ENCODE measurements around the gene SULT4A1.

The SULT4A1 gene

GRCh38 chr22:43843783-43844530 lies 18.4 kb downstream of the SULT4A1 start:
- DNase-seq = no peak

GRCh38 chr22:43841742-43842141 lies 20.6 kb downstream of the SULT4A1 start:
- DNase-seq = no peak

GRCh38 chr22:43840851-43841250 lies 21.5 kb downstream of the SULT4A1 start:
- DNase-seq = no peak

- no peak for DNase-seq
Observed at GRCh38 chr22:43840431-43840830, 21.9 kb downstream of the SULT4A1 start.

- no peak for DNase-seq
Observed at GRCh38 chr22:43839781-43840180, 22.5 kb downstream of the SULT4A1 start.

GRCh38 chr22:43838571-43839307 lies 23.6 kb downstream of the SULT4A1 start:
- no peak for DNase-seq

- no peak for DNase-seq
Observed at GRCh38 chr22:43838161-43838560, 24.2 kb downstream of the SULT4A1 start.

GRCh38 chr22:43837666-43838065 lies 24.6 kb downstream of the SULT4A1 start:
- no peak for DNase-seq

GRCh38 chr22:43835736-43836135 lies 26.6 kb downstream of the SULT4A1 start:
- no peak for DNase-seq

GRCh38 chr22:43835166-43835565 lies 27.1 kb downstream of the SULT4A1 start:
- DNase-seq = no peak

- no peak for DNase-seq
Observed at GRCh38 chr22:43833286-43834240, 28.8 kb downstream of the SULT4A1 start.

- DNase-seq = no peak
Observed at GRCh38 chr22:43832393-43833265, 29.7 kb downstream of the SULT4A1 start.

- no peak for DNase-seq
Observed at GRCh38 chr22:43831561-43832392, 30.5 kb downstream of the SULT4A1 start.

- no peak for DNase-seq
Observed at GRCh38 chr22:43830931-43831560, 31.3 kb downstream of the SULT4A1 start.

- DNase-seq = no peak
Observed at GRCh38 chr22:43829904-43830851, 32.1 kb downstream of the SULT4A1 start.

GRCh38 chr22:43828998-43829782 lies 33.1 kb downstream of the SULT4A1 start:
- no peak for DNase-seq

GRCh38 chr22:43828725-43828997 lies 33.7 kb downstream of the SULT4A1 start:
- no peak for DNase-seq

GRCh38 chr22:43827926-43828724 lies 34.2 kb downstream of the SULT4A1 start:
- DNase-seq = no peak

Data from activated CD4-positive, alpha-beta T cell treated with anti-CD3 and anti-CD28 coated beads, Interleukin-2, Interleukin-6, amounts not matched to agents 100 ng/mL and 50 ng/mL, durations not matched to agents 16 hours and 8 hours (primary cell).